Activated effector memory CD4-positive, alpha-beta T cell treated with Interleukin-2 at 50 U/mL for 16 hours (primary cell): ENCODE data around the gene HS3ST3B1.

ENCODE experiments used
- DNase-seq: peaks from one replicate; pipeline ENCODE4 v3.0.0-alpha.2; 2020

Gene HS3ST3B1

GRCh38 chr17:14300575-14301278, at the start of gene HS3ST3B1:
Gene HS3ST3B1 (plus strand): TSS chr17:14301081. CDS start chr17:14301519, 438 bp downstream.
- peak; percentile 99 for DNase-seq

GRCh38 chr17:14261406-14261805, 39.5 kb upstream of the HS3ST3B1 start:
- no peak for DNase-seq

- DNase-seq: no peak
Observed at GRCh38 chr17:14268264-14268663, 32.6 kb upstream of the HS3ST3B1 start.

GRCh38 chr17:14269473-14269872, 31.4 kb upstream of the HS3ST3B1 start:
- DNase-seq: no peak

GRCh38 chr17:14270508-14270907, 30.4 kb upstream of the HS3ST3B1 start:
- DNase-seq: no peak

GRCh38 chr17:14276535-14277250, 24.2 kb upstream of the HS3ST3B1 start:
- DNase-seq: no peak

- DNase-seq: no peak
Observed at GRCh38 chr17:14281530-14281929, 19.4 kb upstream of the HS3ST3B1 start.

GRCh38 chr17:14282726-14283125, 18.2 kb upstream of the HS3ST3B1 start:
- DNase-seq: no peak

GRCh38 chr17:14289162-14289561, 11.7 kb upstream of the HS3ST3B1 start:
- no peak for DNase-seq

GRCh38 chr17:14294876-14295275, 6.0 kb upstream of the HS3ST3B1 start:
- DNase-seq: no peak

- no peak for DNase-seq
Observed at GRCh38 chr17:14295676-14296075, 5.2 kb upstream of the HS3ST3B1 start.

- no peak for DNase-seq
Observed at GRCh38 chr17:14296166-14296910, 4.5 kb upstream of the HS3ST3B1 start.

- DNase-seq: no peak
Observed at GRCh38 chr17:14297161-14297851, 3.6 kb upstream of the HS3ST3B1 start.

- no peak for DNase-seq
Observed at GRCh38 chr17:14298221-14298946, 2.5 kb upstream of the HS3ST3B1 start.

- DNase-seq: no peak
Observed at GRCh38 chr17:14298947-14299279, 2.0 kb upstream of the HS3ST3B1 start.

- peak; percentile 33 for DNase-seq
Observed at GRCh38 chr17:14299280-14300141, 1.4 kb upstream of the HS3ST3B1 start.

GRCh38 chr17:14301279-14302090, 604 bp downstream of the HS3ST3B1 start:
- no peak for DNase-seq

- peak; percentile 58 for DNase-seq
Observed at GRCh38 chr17:14302091-14302430, 1.2 kb downstream of the HS3ST3B1 start.

- DNase-seq: peak; percentile 76
Observed at GRCh38 chr17:14302431-14303099, 1.7 kb downstream of the HS3ST3B1 start.
